PC-3 (cell line): Measurements from ENCODE around the gene LINC01488. TPM values are rescaled to one million over a fixed set of nuclear protein-coding genes. Genes with fewer than 3 reads are reported as not detected.

ENCODE experiments used
- ATAC-seq: fragments of 200-7000 bp; cut with Tn5 transposase; 2 replicates; pipeline ENCODE4 v1.9.1; 2020; ENCODE audit warnings: mild to moderate bottlenecking, moderate library complexity
- BruUV-seq: library from RNA; stranded (reverse); fragments of 400-500 nt; replicated peaks from 2 replicates; lab custom pipeline; 2021; lab: Mats Ljungman, UMichigan
- CTCF ChIA-PET: fragments of 300-600 bp; sonication (Branson Sonifier 250); formaldehyde crosslinking; loops from one replicate; lab custom pipeline; 2022; ENCODE audit warnings: antibody characterized with exemption; lab: Charles Lee
- POLR2A ChIA-PET: fragments of 300-600 bp; sonication (Branson Sonifier 250); formaldehyde crosslinking; loops from one replicate; lab custom pipeline; 2022; ENCODE audit warnings: antibody characterized with exemption; ENCODE audit not compliant: unreplicated experiment; lab: Charles Lee
- DNase-seq: peaks from one replicate; pipeline ENCODE4 v3.0.0-alpha.2; 2015
- H2AFZ ChIP-seq: fragments of 300-600 bp; sonication (generic); 2 replicates; pipeline ENCODE4 v1.6.0; 2016; ENCODE audit warnings: antibody characterized with exemption, low read length
- H3F3A ChIP-seq: fragments of 300-600 bp; sonication (generic); one replicate; pipeline ENCODE4 v1.6.0; 2017; ENCODE audit warnings: antibody characterized with exemption, low read length, control low read depth, mild to moderate bottlenecking; ENCODE audit not compliant: unreplicated experiment
- H3K27ac ChIP-seq: fragments of 300-600 bp; sonication (generic); 2 replicates; pipeline ENCODE4 v1.5.1; 2016; ENCODE audit warnings: mild to moderate bottlenecking, low read length
- H3K27me3 ChIP-seq: fragments of 300-600 bp; sonication (generic); 2 replicates; pipeline ENCODE4 v1.6.1; 2016; ENCODE audit warnings: low read length, mixed read lengths
- H3K36me3 ChIP-seq: fragments of 300-600 bp; sonication (generic); 2 replicates; pipeline ENCODE4 v1.6.1; 2016; ENCODE audit warnings: low read depth, mixed run types, low read length, mixed read lengths
- H3K4me1 ChIP-seq: fragments of 300-600 bp; sonication (generic); 2 replicates; pipeline ENCODE4 v1.5.1; 2016; ENCODE audit warnings: low read length; ENCODE audit not compliant: insufficient read depth
- H3K4me2 ChIP-seq: fragments of 300-600 bp; sonication (generic); 2 replicates; pipeline ENCODE4 v1.6.0; 2016; ENCODE audit warnings: low read length
- H3K4me3 ChIP-seq: fragments of 300-600 bp; sonication (generic); 2 replicates; pipeline ENCODE4 v1.5.1; 2016; ENCODE audit warnings: mild to moderate bottlenecking, low read length, mixed read lengths
- H3K79me2 ChIP-seq: fragments of 300-600 bp; sonication (generic); 2 replicates; pipeline ENCODE4 v1.6.1; 2017; ENCODE audit warnings: low read length, mixed read lengths
- H3K9ac ChIP-seq: fragments of 300-600 bp; sonication (generic); 2 replicates; pipeline ENCODE4 v1.6.0; 2016; ENCODE audit warnings: mild to moderate bottlenecking, low read length
- H3K9me2 ChIP-seq: fragments of 300-600 bp; sonication (generic); replicated peaks from 2 replicates; pipeline ENCODE4 v1.6.1; 2016; ENCODE audit warnings: mixed run types, low read length, mixed read lengths
- H3K9me3 ChIP-seq: fragments of 300-600 bp; sonication (generic); 2 replicates; pipeline ENCODE4 v1.6.1; 2016; ENCODE audit warnings: low read length, mixed read lengths
- H4K20me1 ChIP-seq: fragments of 300-600 bp; sonication (generic); 2 replicates; pipeline ENCODE4 v1.6.1; 2016; ENCODE audit warnings: low read length, mixed read lengths
- EZH2 ChIP-seq: fragments of 300-600 bp; sonication (generic); IDR thresholded peaks from one replicate; pipeline ENCODE4 v1.6.1; 2017; ENCODE audit warnings: antibody characterized with exemption, mild to moderate bottlenecking, low read length; ENCODE audit not compliant: unreplicated experiment
- EZH2phosphoT487 ChIP-seq: fragments of 300-600 bp; sonication (generic); IDR thresholded peaks from 2 replicates; pipeline ENCODE4 v1.6.1; 2018; ENCODE audit warnings: mild to moderate bottlenecking, antibody characterized with exemption, low read length, borderline replicate concordance
- intact Hi-C: fragments of 100-400 bp; cut with micrococcal nuclease; formaldehyde crosslinking; loops from 2 replicates; pipeline ENCODE4 v1.9.0; 2023
- total RNA-seq: library from RNA; depleted of rRNA; stranded (reverse); fragments of >200 nt; gene quantifications from 2 replicates; pipeline ENCODE4 v1.2.3, GENCODE V29; 2014
- TF ChIP-seq, protein P1 (sequence below): fragments of 300-600 bp; sonication (generic); conservative IDR thresholded peaks from 2 replicates; pipeline ENCODE4 v1.5.1; 2017; ENCODE audit warnings: antibody characterized with exemption, low read depth, mild to moderate bottlenecking, low read length

Gene LINC01488
- total RNA-seq, 1 experiment from 2014 or later: not detected

DNA sequence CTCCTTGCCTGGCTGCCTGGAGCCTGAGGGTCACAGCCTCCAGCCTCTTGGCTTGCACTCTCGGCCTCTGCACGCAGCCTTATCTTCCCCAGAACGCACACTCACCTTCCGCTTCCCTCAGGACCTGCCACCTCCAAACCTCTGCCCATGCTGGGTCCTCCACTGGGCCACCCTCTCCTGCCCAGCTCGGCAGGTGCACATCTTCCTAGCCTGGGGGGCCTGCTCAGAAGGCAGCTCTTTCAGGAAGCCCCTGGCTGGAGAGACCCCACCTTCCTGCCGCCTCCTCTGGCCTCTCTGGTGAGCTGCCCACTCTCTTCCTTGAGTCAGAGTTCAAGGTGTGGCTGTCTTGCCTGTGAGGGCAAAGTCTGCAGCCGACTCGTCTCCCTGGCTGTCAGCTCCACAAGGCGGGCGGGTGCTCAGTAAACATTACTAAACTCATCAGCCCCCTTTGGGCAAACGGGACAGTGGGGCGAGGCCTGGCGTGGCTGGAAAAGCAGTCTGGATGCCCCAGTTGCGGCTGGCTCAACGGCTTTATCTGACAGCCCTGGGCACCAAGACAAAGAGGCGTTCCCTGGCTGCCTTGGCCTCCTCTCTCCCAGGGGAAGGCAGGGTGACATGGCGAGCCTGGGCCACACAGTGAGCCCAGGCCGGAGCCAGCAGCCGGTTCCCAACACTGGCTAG is 1.7 kb upstream of the LINC01488 start:
- H4K20me1 ChIP-seq: no peaks in the 10 kb centered on the region
- ATAC-seq: peak; percentile 92
- peak overlapping the region; percentile 38 for H3K4me2 ChIP-seq
- H3K27ac ChIP-seq: peak overlapping the region; percentile 33
- peaks cover 18% of the 10 kb centered on the region for H3K4me1 ChIP-seq
- POLR2A ChIA-PET: no interaction called here
- H3K27me3 ChIP-seq: no peaks in the 10 kb centered on the region
- intact Hi-C loops: no loop called here
- no TSS peak for BruUV-seq
- no peaks in the 10 kb centered on the region for H3F3A ChIP-seq
- peak overlapping the region; percentile 74 for H2AFZ ChIP-seq
- no peaks in the 10 kb centered on the region for H3K9me3 ChIP-seq
- TF ChIP-seq EZH2 (no peak), EZH2phosphoT487 (no peak)
- H3K79me2 ChIP-seq: no peaks in the 10 kb centered on the region
- no peak overlapping the region for H3K9ac ChIP-seq
- no peaks in the 10 kb centered on the region for H3K9me2 ChIP-seq
- no peaks in the 10 kb centered on the region for H3K36me3 ChIP-seq
- peak; percentile 75 for DNase-seq
- CTCF ChIA-PET: no interaction called here
- no peak overlapping the region for H3K4me3 ChIP-seq

DNA sequence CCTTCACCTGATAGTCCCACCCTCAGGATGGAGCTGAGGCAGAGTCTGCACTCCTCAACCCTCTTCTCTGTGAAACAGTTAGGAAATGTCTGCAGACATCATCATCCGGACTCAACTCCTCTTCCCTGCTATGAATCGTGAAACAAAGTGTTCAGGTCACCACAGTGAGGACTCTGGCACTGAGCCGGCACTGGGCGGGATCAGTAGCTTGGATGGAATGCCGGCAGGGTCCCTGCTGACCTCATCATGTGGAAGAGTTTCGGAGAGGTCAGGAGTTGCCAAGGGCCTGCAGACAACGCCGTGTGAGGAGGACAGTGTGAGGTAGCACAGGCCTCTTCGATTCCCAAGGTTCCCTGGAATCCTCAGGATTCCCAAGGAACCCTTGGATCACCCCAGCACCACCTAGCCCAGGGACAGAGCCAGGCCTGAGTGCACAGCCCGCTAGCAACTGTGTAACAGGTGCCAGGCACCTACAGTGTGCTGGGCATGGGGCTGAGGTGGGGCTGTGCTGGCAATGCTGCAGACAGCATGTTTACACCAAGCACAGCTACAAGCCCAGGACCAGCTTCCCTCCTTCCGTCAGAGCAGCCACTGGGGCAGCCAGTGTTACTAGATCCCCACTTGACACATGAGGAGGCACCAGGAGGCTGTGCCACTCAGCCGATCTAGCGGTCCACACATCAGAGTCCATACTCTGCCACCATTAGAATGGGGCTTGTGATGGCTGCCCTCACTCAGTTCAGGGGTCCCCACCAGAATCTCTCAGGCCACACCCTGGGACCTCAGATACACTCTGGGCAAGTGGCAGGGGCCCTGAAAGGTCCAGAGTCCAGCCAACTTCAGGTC is 693 bp upstream of the LINC01488 start:
- Histone ChIP-seq H3K4me2 (peak overlapping the region; percentile 38; the same call in 1 of the 2 replicates), H3K79me2 (no peaks in the 10 kb centered on the region), H3K9me3 (no peaks in the 10 kb centered on the region), H4K20me1 (no peaks in the 10 kb centered on the region), H3K27me3 (no peaks in the 10 kb centered on the region), H3F3A (no peaks in the 10 kb centered on the region), H3K4me1 (peaks cover 18% of the 10 kb centered on the region), H3K9ac (no peak overlapping the region), H3K36me3 (no peaks in the 10 kb centered on the region), H3K4me3 (no peak overlapping the region), H3K27ac (no peak overlapping the region), H3K9me2 (no peaks in the 10 kb centered on the region), H2AFZ (peak overlapping the region; percentile 74; the same call in 1 of the 2 replicates)
- intact Hi-C loops: no loop called here
- TF ChIP-seq EZH2phosphoT487 (no peak), EZH2 (no peak)
- TF ChIP-seq, protein P1, sequence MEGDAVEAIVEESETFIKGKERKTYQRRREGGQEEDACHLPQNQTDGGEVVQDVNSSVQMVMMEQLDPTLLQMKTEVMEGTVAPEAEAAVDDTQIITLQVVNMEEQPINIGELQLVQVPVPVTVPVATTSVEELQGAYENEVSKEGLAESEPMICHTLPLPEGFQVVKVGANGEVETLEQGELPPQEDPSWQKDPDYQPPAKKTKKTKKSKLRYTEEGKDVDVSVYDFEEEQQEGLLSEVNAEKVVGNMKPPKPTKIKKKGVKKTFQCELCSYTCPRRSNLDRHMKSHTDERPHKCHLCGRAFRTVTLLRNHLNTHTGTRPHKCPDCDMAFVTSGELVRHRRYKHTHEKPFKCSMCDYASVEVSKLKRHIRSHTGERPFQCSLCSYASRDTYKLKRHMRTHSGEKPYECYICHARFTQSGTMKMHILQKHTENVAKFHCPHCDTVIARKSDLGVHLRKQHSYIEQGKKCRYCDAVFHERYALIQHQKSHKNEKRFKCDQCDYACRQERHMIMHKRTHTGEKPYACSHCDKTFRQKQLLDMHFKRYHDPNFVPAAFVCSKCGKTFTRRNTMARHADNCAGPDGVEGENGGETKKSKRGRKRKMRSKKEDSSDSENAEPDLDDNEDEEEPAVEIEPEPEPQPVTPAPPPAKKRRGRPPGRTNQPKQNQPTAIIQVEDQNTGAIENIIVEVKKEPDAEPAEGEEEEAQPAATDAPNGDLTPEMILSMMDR: no peak
- ChIA-PET CTCF (no interaction called here), POLR2A (no interaction called here)
- ATAC-seq: no peak
- DNase-seq: no peak
- BruUV-seq: no TSS peak

DNA sequence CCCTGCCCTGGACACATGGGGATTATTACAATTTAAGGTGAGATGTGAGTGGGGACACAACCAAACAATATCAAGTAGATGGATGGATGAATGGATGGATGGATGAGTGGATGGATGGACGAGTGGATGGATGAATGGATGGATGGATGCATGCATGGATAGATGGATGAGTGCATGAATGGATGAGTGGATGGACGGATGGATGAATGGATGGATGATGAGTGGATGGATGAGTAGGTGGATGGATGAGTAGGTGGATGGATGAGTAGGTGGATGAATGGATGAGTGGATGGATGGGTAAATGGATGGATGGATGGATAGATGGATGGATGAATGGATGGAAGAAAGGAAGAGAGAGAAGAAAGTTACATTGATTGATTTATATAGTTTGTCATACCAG is 859 bp downstream of the LINC01488 start:
- H3K79me2 ChIP-seq: no peaks in the 10 kb centered on the region
- intact Hi-C loops: no loop called here
- no peaks in the 10 kb centered on the region for H3F3A ChIP-seq
- no peak for DNase-seq
- H3K4me3 ChIP-seq: no peak overlapping the region
- no peaks in the 10 kb centered on the region for H3K36me3 ChIP-seq
- H3K27me3 ChIP-seq: no peaks in the 10 kb centered on the region
- TF ChIP-seq EZH2phosphoT487 (no peak), EZH2 (no peak)
- TF ChIP-seq, protein P1: no peak
- CTCF ChIA-PET: no interaction called here
- H3K9ac ChIP-seq: no peak overlapping the region
- no TSS peak for BruUV-seq
- H3K4me1 ChIP-seq: peaks cover 18% of the 10 kb centered on the region
- no peak for ATAC-seq
- no peak overlapping the region for H3K4me2 ChIP-seq
- POLR2A ChIA-PET: no interaction called here
- H2AFZ ChIP-seq: no peak overlapping the region
- H3K27ac ChIP-seq: no peak overlapping the region
- no peaks in the 10 kb centered on the region for H3K9me3 ChIP-seq
- no peaks in the 10 kb centered on the region for H4K20me1 ChIP-seq
- no peaks in the 10 kb centered on the region for H3K9me2 ChIP-seq
